Measurements from ENCODE around the gene MAU2.

- TF ChIP-seq CTCF (IDR thresholded peaks at IDR 0.05; ENCODE audit: control extremely low read depth in 1 of 3, insufficient read depth in 1 of 3, low read depth in 1 of 3, low read length in 3 of 3) (no peak), POLR2AphosphoS5 (IDR thresholded peaks at IDR 0.05; ENCODE audit: low read depth, low read length) (no peak), HDAC2 (IDR thresholded peaks at IDR 0.05; ENCODE audit: borderline replicate concordance in 1 of 2, low read depth in 2 of 2, low read length in 2 of 2) (no peak), NRF1 (IDR thresholded peaks at IDR 0.05; ENCODE audit: low read depth, low read length) (no peak), TEAD4 (IDR thresholded peaks at IDR 0.05; ENCODE audit: low read depth, low read length) (no peak), USF2 (IDR thresholded peaks at IDR 0.05; ENCODE audit: low read length) (no peak), POLR2A (IDR thresholded peaks at IDR 0.05; ENCODE audit: control extremely low read depth in 1 of 2, low read depth in 2 of 2, low read length in 2 of 2) (no peak), ZNF274 (IDR thresholded peaks at IDR 0.05; ENCODE audit: borderline replicate concordance, extremely low read depth, low read length) (no peak), YY1 (IDR thresholded peaks at IDR 0.05; ENCODE audit: low read depth, low read length) (no peak), SRF (IDR thresholded peaks at IDR 0.05; ENCODE audit: low read depth, low read length) (no peak), GABPA (IDR thresholded peaks at IDR 0.05; ENCODE audit: borderline replicate concordance, insufficient read depth, low read length) (no peak), EP300 (IDR thresholded peaks at IDR 0.05; ENCODE audit: borderline replicate concordance in 1 of 2, low read depth in 2 of 2, low read length in 2 of 2) (no peak), CHD2 (IDR thresholded peaks at IDR 0.05; ENCODE audit: low read length) (no peak), FOSL1 (IDR thresholded peaks at IDR 0.05; ENCODE audit: insufficient read depth, low read depth, low read length) (no peak)
Measured at GRCh38 chr19:19354932-19355331, 34.3 kb downstream of the MAU2 start.
